Left cardiac atrium (tissue), 4 donors: Measurements from ENCODE around the gene MEP1A. TPM values are rescaled to one million over a fixed set of nuclear protein-coding genes. Genes with fewer than 3 reads are reported as not detected.

ENCODE experiments used
- ATAC-seq, 2 donors: fragments of 200-7000 bp; cut with Tn5 transposase; one replicate each; pipeline ENCODE4 v1.9.1; 2020; ENCODE audit warnings: mild to moderate bottlenecking in 2 of 2, moderate library complexity in 2 of 2
- DNase-seq: peaks from one replicate; pipeline ENCODE4 v3.0.0-alpha.2; 2020
- intact Hi-C, 2 donors: fragments of 100-400 bp; cut with DNase I; formaldehyde crosslinking; loops; one replicate each; pipeline versions ENCODE4 v1.14.1 to v1.15.1; 2022 to 2023
- total RNA-seq, 2 donors: library from RNA; stranded (reverse); fragmentation: NEBNext Ultra II Directional; extraction: Animal tissue kit (Norgen Biotek cat#: 25700); gene quantifications; one replicate each; pipeline ENCODE4 v1.2.1, GENCODE V29; 2021
- donor health status: DM: no; HTN: yes; CAD: no.
- donor health status: DM: no; HTN: yes; CAD: no; lungs with severe emphysema.
- donor health status: DM: yes; HTN: yes; CAD: no.
- donor health status: Dilated cardiomyopathy.

MEP1A gene
- total RNA-seq, 2 donors from 2014 or later: not detected

GRCh38 chr6:46867411-46867810, 74.2 kb downstream of the MEP1A start:
- ATAC-seq (no peak), DNase-seq (no peak)
- intact Hi-C loops: no loop called here

GRCh38 chr6:46876126-46876525, 82.9 kb downstream of the MEP1A start:
- intact Hi-C loops: no loop called here
- ATAC-seq: peak; percentile 24 to 41
- peak; percentile 30 for DNase-seq

GRCh38 chr6:46879003-46879402, 85.8 kb downstream of the MEP1A start:
- ATAC-seq (no peak), DNase-seq (no peak)
- intact Hi-C loops: no loop called here

GRCh38 chr6:46882645-46883044, 89.5 kb downstream of the MEP1A start:
- ATAC-seq (no peak), DNase-seq (no peak)
- intact Hi-C loops: no loop called here

GRCh38 chr6:46888031-46888430, 94.8 kb downstream of the MEP1A start:
- intact Hi-C loops: no loop called here
- DNase-seq (no peak), ATAC-seq (no peak)

- DNase-seq (no peak), ATAC-seq (no peak)
- intact Hi-C loops: no loop called here
Measured at GRCh38 chr6:46888578-46888977, 95.4 kb downstream of the MEP1A start.

Other genes with a start within 250 kb of the MEP1A start
- gene CYP39A1, start 140.6 kb upstream of the MEP1A start, total RNA-seq: 1 to 10 TPM; 3.7 to 5.4 TPM
- 10 to 100 TPM in 1 of 2 donors, 1 to 10 TPM in 1; 7.8 to 16.2 TPM for gene SLC25A27, start 140.4 kb upstream of the MEP1A start, total RNA-seq
- gene TDRD6, start 105.5 kb upstream of the MEP1A start, total RNA-seq: under 1 TPM; 0.21 to 0.71 TPM
- gene PLA2G7, start 58.0 kb upstream of the MEP1A start, total RNA-seq: under 1 TPM; 0.32 to 0.55 TPM
- gene ANKRD66, start 46.5 kb upstream of the MEP1A start, total RNA-seq: not detected
- gene ADGRF5, start 128.5 kb downstream of the MEP1A start, total RNA-seq: 10 to 100 TPM; 37.4 to 56.9 TPM
- gene ADGRF1, start 248.9 kb downstream of the MEP1A start, total RNA-seq: not detected